HG03159 (cell line): ENCODE measurements around the gene ZC3H18.

Source experiments
- ATAC-seq: cut with Tn5 transposase; IDR thresholded peaks from one replicate; pipeline ENCODE4 v1.9.1; 2021; ENCODE audit warnings: mild to moderate bottlenecking, moderate library complexity; ENCODE audit not compliant: unreplicated experiment

ZC3H18 gene

GRCh38 chr16:88532434-88533241 is 37.6 kb upstream of the ZC3H18 start:
- no peak for ATAC-seq

- no peak for ATAC-seq
Observed at GRCh38 chr16:88533381-88533917, 36.8 kb upstream of the ZC3H18 start.

- ATAC-seq, result no peak
Observed at GRCh38 chr16:88533932-88534637, 36.1 kb upstream of the ZC3H18 start.

GRCh38 chr16:88534638-88535190 is 35.5 kb upstream of the ZC3H18 start:
- ATAC-seq, result no peak

GRCh38 chr16:88535191-88535856 is 34.9 kb upstream of the ZC3H18 start:
- ATAC-seq, result no peak

- ATAC-seq, result no peak
Observed at GRCh38 chr16:88535857-88536222, 34.4 kb upstream of the ZC3H18 start.

- ATAC-seq, result no peak
Observed at GRCh38 chr16:88536510-88536909, 33.7 kb upstream of the ZC3H18 start.

- no peak for ATAC-seq
Observed at GRCh38 chr16:88536971-88537751, 33.0 kb upstream of the ZC3H18 start.

- ATAC-seq, result no peak
Observed at GRCh38 chr16:88537859-88538258, 32.3 kb upstream of the ZC3H18 start.

GRCh38 chr16:88538366-88539060 is 31.7 kb upstream of the ZC3H18 start:
- no peak for ATAC-seq

GRCh38 chr16:88539261-88539651 is 30.9 kb upstream of the ZC3H18 start:
- no peak for ATAC-seq

- no peak for ATAC-seq
Observed at GRCh38 chr16:88539652-88540345, 30.4 kb upstream of the ZC3H18 start.

GRCh38 chr16:88540346-88540977 is 29.7 kb upstream of the ZC3H18 start:
- ATAC-seq, result no peak

GRCh38 chr16:88541831-88542616 is 28.2 kb upstream of the ZC3H18 start:
- ATAC-seq, result no peak

GRCh38 chr16:88543230-88543813 is 26.9 kb upstream of the ZC3H18 start:
- ATAC-seq, result no peak

GRCh38 chr16:88545781-88546180 is 24.4 kb upstream of the ZC3H18 start:
- ATAC-seq, result no peak

GRCh38 chr16:88548131-88548874 is 21.9 kb upstream of the ZC3H18 start:
- no peak for ATAC-seq
